H1 (cell line): ENCODE data around the gene GULP1. TPM values are rescaled to one million over a fixed set of nuclear protein-coding genes. Genes with fewer than 3 reads are reported as not detected.

ENCODE experiments used
- CHD7 ChIP-seq: fragments of 300-600 bp; sonication (generic); IDR thresholded peaks from 2 replicates; pipeline ENCODE4 v1.7.1; 2012; ENCODE audit warnings: low read length, moderate library complexity, mild to moderate bottlenecking, inconsistent platforms; ENCODE audit not compliant: insufficient replicate concordance
- polyA plus RNA-seq, 7 experiments: library from polyadenylated mRNA; depleted of rRNA in 3 of 7; stranded (reverse) in 5 of 7; unstranded in 2 of 7; fragments of >200 nt in 5 of 7; fragments of 200-250 nt in 2 of 7; gene quantifications; 1 replicate in 5 of 7; 2 replicates in 1 of 7; 4 replicates in 1 of 7; pipeline versions ENCODE4 v1.2.1 to v1.2.3, GENCODE V29; 2011 to 2013; ENCODE audit warnings: missing spikeins in 2 of 7, mixed read lengths in 2 of 7
- total RNA-seq: library from RNA; stranded (reverse); fragmentation: NEBNext Ultra II Directional; extraction: Animal tissue kit (Norgen Biotek cat#: 25700); gene quantifications from 2 replicates; pipeline ENCODE4 v1.2.1, GENCODE V29; 2021

The GULP1 gene
- total and polyA plus RNA-seq, 2 of the 8 experiments (the other 6 are each of a cell fraction or from before 2014, with no cell fraction given), result 69.7 to 139 TPM

- no peak for TF ChIP-seq CHD7
Measured at GRCh38 chr2:188629753-188630527, 338.3 kb downstream of the GULP1 start (continued).
